GM19023 (cell line): ENCODE measurements around the gene NFIC.
"Not testable (repeated sequence)": the region's sequence is repeated elsewhere in the genome, so short reads cannot be mapped to it uniquely, and the experiment has no call there.

Experiments used
- ATAC-seq: cut with Tn5 transposase; IDR thresholded peaks from one replicate; pipeline ENCODE4 v1.9.1; 2021; ENCODE audit warnings: mild to moderate bottlenecking, moderate library complexity; ENCODE audit not compliant: unreplicated experiment

NFIC gene

GRCh38 chr19:3370728-3371591 is 4.6 kb downstream of the NFIC start:
- no peak for ATAC-seq

DNA sequence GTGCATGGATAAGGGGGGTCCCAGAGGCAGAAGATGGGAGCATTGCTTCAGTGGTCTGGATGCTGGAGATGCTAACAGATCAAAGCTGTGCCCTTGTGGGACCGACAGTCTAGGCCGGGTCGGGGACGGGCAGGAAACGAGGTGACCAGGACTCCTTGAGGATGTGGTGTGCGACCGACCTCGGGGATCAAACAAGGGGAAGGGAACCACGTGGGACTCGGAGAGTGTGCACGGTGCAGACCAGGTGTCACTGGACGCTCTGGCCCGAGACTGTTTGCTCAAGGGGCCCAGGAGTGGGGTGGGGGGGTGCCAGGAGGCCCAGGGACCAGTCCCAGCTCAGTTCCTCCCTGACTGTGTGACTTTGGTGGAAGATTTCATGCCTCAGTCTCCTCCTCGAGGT is 6.0 kb downstream of the NFIC start:
- no peak for ATAC-seq

DNA sequence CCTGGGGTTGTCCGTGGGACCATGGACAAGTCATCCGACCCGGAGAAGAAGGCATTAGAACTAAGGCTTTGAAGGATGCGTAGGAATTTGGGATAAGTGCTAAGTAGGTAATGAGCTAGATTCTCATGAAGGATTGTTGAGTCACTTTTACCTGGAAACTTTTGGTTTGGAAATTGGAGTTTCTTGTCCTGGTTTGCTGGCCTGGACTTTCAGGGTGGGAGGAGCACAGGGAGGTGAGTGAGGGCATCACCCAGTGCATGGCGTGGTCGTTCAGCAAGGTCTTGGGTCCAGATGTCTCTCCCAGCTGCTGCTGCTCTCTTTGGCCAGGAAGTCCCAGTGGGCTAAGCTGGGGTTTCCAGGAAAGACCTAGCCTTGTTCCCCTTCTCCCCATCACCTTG is 7.6 kb downstream of the NFIC start:
- ATAC-seq = no peak

DNA sequence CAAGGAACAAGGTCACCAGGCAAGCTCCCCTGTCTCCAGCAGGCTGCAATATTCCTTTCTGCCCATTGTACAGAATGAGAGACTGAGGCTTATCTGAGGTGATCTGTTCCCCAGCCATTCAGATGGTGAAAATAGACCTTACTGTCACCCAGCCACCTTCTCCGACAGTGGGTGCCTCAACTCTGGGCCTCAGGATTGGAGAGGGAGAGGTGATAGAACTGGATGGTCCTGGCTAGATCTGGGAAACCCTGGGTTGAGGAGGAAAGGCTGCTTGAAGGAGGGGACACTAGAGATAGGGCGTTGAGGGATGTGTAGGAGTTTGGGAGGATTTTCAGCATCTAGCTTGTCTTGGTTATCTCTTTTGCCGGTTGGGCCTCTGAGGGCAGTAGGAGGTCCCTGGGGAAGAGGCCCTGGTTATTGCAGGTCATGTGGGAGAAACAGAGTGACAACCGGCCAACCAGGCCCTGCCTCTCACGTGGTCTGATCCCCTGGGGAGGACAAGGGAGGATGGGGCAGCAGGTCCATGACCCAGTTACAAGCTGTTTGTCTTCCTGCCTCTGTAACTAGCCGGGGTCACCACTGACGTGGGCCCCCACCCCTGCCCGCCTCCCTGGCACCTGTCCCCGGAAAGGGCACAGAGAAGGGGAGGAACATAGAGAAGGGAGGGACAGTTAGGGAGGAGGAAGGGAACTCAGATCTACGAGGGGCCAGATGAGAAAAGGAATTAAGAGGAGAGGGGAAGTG is 8.2 kb downstream of the NFIC start:
- ATAC-seq = no peak

- no peak for ATAC-seq
Measured at GRCh38 chr19:3375221-3376090, 9.1 kb downstream of the NFIC start.

GRCh38 chr19:3376091-3376455 is 9.7 kb downstream of the NFIC start:
- ATAC-seq = not testable (repeated sequence)

GRCh38 chr19:3378352-3379150 is 12.2 kb downstream of the NFIC start:
- ATAC-seq = no peak

DNA sequence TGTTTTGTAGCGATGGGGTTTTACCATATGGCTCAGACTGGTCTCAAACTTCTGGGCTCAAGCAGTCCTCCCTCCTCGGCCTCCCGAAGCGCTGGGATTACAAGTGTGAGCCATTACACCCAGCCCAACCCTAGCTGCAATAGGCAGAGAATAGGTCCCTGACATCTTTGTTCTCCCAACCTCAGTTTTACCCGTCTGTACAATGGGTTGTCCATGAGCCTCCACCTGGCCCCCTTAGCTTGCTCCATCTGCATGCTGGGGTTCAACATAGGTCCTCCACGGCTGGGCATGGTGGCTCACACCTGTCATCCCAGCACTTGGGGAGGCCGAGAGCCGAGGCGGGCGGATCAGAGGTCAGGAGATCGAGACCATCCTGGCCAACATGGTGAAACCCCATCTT is 14.4 kb downstream of the NFIC start:
- ATAC-seq = no peak

GRCh38 chr19:3381701-3382372 is 15.5 kb downstream of the NFIC start:
- no peak for ATAC-seq

DNA sequence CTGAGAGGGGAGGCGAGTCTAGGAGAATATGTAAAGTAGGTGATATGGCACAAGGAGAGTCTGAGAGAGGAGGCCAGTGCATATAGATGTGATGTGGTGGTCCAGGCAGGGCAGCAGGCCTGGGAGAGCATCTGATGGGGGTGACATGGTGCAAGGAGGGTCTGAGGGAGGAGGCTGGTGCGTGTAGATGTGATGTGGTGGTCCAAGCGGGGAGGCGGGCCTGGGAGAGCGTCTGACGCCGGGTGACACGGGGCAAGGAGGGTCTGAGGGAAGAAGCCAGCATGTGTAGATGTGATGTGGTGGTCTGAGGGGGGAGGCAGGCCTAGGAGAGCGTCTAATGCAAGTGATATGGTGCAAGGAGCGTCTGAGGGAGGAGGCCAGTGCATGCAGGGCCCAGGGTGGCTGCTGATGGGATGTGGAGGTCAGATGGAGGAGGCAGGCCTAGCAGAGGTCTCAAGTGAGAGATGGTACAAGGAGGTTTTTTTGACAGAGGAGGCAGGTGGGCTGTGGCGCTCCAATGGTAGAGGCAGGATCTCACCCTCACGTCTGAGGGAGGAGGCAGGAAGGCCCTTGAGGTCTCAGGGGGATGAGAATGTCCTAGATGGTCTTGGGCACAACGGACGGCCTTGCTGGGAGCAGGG is 16.2 kb downstream of the NFIC start:
- no peak for ATAC-seq

- ATAC-seq = no peak
Measured at GRCh38 chr19:3383121-3383722, 16.8 kb downstream of the NFIC start.

GRCh38 chr19:3386447-3387234 is 20.3 kb downstream of the NFIC start:
- ATAC-seq = no peak

DNA sequence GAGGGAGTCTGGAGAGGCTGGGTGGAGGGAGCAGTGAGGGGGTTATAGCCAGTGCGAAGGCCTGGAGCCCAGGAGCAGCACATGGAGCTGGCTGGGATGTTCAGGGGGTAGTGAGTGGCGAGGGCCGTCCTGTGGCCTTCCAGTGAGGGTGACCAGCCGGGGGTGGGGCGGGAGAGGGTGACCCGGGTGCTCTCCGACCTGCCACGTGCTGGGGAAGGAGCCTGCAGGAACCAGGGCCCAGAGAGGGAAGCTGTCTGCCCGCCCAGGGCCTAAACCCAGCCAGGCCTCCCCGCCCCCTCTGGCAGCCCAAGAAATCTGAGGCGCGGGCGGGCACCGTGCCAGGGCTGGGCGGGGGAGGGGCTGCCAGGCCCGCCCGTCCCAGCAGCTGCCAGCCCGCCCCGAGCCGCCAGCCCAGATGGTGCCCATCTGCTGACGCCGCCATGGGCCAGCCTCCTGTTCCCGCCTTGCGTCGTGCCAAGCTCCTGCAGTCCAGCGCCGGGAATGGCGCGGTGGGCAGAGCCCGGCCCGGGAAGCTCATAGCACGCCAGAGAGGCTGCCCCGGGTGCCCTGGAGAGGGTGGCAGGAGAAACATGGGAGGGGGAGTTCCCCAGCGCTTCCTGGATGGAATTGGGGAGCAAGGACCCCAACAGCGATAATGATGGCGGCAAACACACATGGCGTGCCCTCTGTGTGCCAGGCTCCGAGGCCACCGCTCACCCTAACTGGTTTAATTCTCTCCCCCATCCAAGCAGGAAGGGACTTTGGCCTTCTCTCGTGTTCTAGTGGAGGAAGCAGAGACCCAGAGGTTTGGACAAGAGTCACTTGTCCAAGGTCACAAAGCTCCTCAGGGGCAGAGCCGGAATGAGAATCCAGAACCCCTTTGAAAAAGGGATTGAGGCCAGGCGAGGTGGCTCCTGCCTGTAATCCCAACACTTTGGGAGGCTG is 21.5 kb downstream of the NFIC start:
- ATAC-seq = no peak

GRCh38 chr19:3389446-3389778 is 23.0 kb downstream of the NFIC start:
- no peak for ATAC-seq

- no peak for ATAC-seq
Measured at GRCh38 chr19:3389876-3390371, 23.5 kb downstream of the NFIC start.

GRCh38 chr19:3391911-3392310 is 25.5 kb downstream of the NFIC start:
- ATAC-seq = not testable (repeated sequence)

DNA sequence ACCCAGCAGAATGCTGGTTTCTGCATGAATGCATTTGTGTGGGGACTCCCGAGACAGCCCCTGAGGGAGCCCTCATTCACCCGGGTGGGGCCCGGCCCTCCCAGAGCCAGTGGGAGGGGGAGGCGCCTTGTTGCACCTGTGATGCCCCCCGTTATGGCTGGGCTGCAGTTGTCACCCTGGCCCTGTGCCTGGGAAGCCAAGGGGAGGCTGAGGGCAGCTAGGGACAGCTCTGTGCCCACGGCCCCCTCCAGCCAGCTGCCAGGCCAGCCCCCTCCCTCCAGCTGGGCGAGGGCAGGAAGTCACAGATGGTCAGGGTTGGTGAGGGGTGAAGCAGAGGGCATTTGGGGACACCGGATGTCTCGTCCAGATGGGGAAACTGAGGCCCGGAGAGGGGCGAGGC is 26.1 kb downstream of the NFIC start:
- no peak for ATAC-seq
